Esophagus muscularis mucosa (tissue), 3 donors: Measurements from ENCODE around the gene GOT1.

Experiments
- POLR2AphosphoS5 ChIP-seq, 2 donors: sonication (generic); formaldehyde crosslinking; IDR thresholded peaks; one replicate each; pipeline ENCODE4 v1.6.1; 2017; ENCODE audit warnings: antibody characterized with exemption in 2 of 2
- TF ChIP-seq, protein P1 (sequence below), 3 experiments: fragments of 200-600 bp in 2 of 3; fragments of 450-650 bp in 1 of 3; sonication (generic) in 2 of 3; IDR thresholded peaks; one replicate each; pipeline ENCODE4 v1.5.1; 2017 to 2019; ENCODE audit warnings: antibody characterized with exemption in 3 of 3, mild to moderate bottlenecking in 2 of 3, moderate library complexity in 1 of 3

DNA sequence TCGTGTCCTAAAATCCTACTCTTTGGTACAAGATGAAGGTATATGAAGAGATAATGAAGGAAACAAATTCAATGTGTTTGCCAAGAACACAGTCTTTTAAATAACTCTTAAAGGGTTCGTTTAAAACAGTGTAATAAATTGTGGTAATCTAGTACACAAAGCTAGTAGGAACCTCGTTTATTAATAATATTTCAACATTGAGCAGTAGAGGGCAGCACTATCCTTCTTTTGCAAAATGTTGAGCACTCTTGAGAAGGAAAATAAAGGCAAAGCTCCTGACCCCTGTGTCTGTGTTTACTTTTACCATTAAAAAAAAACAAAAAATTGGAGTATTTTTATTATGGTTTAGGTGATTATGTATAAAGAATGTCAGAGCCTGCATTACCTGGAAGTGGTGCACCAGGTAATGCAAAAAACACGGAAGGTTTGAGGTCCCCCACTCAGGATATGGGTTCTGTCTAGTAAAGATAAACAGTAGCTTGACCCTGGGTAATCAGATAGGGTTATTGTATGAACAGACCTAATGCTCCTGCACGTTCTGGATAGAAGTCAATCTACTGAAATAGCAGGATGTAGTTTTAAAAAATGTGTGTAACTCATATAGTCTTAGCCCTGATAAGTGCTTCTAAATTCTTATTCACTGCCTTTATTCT is 5.7 kb upstream of the GOT1 start:
- TF ChIP-seq, protein P1, sequence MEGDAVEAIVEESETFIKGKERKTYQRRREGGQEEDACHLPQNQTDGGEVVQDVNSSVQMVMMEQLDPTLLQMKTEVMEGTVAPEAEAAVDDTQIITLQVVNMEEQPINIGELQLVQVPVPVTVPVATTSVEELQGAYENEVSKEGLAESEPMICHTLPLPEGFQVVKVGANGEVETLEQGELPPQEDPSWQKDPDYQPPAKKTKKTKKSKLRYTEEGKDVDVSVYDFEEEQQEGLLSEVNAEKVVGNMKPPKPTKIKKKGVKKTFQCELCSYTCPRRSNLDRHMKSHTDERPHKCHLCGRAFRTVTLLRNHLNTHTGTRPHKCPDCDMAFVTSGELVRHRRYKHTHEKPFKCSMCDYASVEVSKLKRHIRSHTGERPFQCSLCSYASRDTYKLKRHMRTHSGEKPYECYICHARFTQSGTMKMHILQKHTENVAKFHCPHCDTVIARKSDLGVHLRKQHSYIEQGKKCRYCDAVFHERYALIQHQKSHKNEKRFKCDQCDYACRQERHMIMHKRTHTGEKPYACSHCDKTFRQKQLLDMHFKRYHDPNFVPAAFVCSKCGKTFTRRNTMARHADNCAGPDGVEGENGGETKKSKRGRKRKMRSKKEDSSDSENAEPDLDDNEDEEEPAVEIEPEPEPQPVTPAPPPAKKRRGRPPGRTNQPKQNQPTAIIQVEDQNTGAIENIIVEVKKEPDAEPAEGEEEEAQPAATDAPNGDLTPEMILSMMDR (IDR thresholded peaks at IDR 0.05), result peak; percentile 50 to 57 (median 51)
- no peak for TF ChIP-seq POLR2AphosphoS5 (IDR thresholded peaks at IDR 0.05)
